Measurements from ENCODE around the gene RNF220.

Gene RNF220

GRCh38 chr1:44405031-44405797 is at the start of gene RNF220:
Gene RNF220, plus strand, starts transcription at chr1:44405255.
- peak; percentile 39 for DNase-seq (ENCODE audit: low read depth)

- no peak for DNase-seq (ENCODE audit: low read depth)
These were observed 49.3 kb upstream of the RNF220 start for GRCh38 chr1:44355582-44356305.

GRCh38 chr1:44357710-44358109 is 47.3 kb upstream of the RNF220 start:
- DNase-seq (ENCODE audit: low read depth), result no peak

- DNase-seq (ENCODE audit: low read depth), result no peak
These were observed 45.7 kb upstream of the RNF220 start for GRCh38 chr1:44359234-44359935.

GRCh38 chr1:44361478-44361877 is 43.6 kb upstream of the RNF220 start:
- DNase-seq (ENCODE audit: low read depth), result no peak

GRCh38 chr1:44366371-44366975 is 38.6 kb upstream of the RNF220 start:
- no peak for DNase-seq (ENCODE audit: low read depth)

- no peak for DNase-seq (ENCODE audit: low read depth)
These were observed 37.1 kb upstream of the RNF220 start for GRCh38 chr1:44367944-44368343.

GRCh38 chr1:44368471-44369151 is 36.4 kb upstream of the RNF220 start:
- no peak for DNase-seq (ENCODE audit: low read depth)

GRCh38 chr1:44371206-44371605 is 33.8 kb upstream of the RNF220 start:
- DNase-seq (ENCODE audit: low read depth), result no peak

GRCh38 chr1:44375547-44375946 is 29.5 kb upstream of the RNF220 start:
- DNase-seq (ENCODE audit: low read depth), result no peak

- peak; percentile 28 for DNase-seq (ENCODE audit: low read depth)
These were observed 26.9 kb upstream of the RNF220 start for GRCh38 chr1:44377925-44378784.

GRCh38 chr1:44380666-44381177 is 24.3 kb upstream of the RNF220 start:
- no peak for DNase-seq (ENCODE audit: low read depth)

GRCh38 chr1:44388551-44388950 is 16.5 kb upstream of the RNF220 start:
- no peak for DNase-seq (ENCODE audit: low read depth)

- DNase-seq (ENCODE audit: low read depth), result no peak
These were observed 15.6 kb upstream of the RNF220 start for GRCh38 chr1:44389437-44389836.

- DNase-seq (ENCODE audit: low read depth), result peak; percentile 83
These were observed 14.8 kb upstream of the RNF220 start for GRCh38 chr1:44390277-44390676.

- no peak for DNase-seq (ENCODE audit: low read depth)
These were observed 3.5 kb upstream of the RNF220 start for GRCh38 chr1:44401256-44402228.

GRCh38 chr1:44405798-44406736 is 1.0 kb downstream of the RNF220 start:
- no peak for DNase-seq (ENCODE audit: low read depth)

GRCh38 chr1:44406737-44407429 is 1.8 kb downstream of the RNF220 start:
- DNase-seq (ENCODE audit: low read depth), result no peak

Data from stromal cell of bone marrow (primary cell).